Measurements from ENCODE around the gene TBC1D9. TPM values are rescaled to one million over a fixed set of nuclear protein-coding genes. Genes with fewer than 3 reads are reported as not detected.

The TBC1D9 gene
- total and polyA plus RNA-seq, 7 donors: 5.4 to 10.2 (median 8.2) TPM

DNA sequence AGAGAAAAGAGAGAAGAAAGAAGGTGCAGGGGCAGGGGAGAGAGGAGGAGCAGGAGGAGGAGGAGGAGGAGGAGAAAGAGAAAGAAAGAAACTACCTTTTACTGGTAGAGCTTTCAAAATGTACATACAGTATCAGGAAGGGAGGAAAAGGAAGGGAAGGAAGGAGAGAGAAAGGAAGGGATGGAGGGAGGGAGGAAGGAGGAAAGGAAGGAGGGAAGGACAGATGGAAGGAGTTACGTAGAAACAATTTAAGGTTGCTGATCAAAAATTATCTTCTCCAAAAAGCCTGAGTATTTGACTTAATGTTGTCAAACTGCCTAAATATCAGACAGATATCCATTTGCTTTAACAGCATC is 13.4 kb downstream of the TBC1D9 start:
- Histone ChIP-seq H3K27ac (no peak overlapping the region), H3K4me1 (peaks cover 0 to 16% (median 2%) of the 10 kb centered on the region in 4 donors), H3K9me3 (no peaks in the 10 kb centered on the region), H3K27me3 (no peaks in the 10 kb centered on the region), H3K36me3 (no peaks in the 10 kb centered on the region), H3K4me3 (no peak overlapping the region)
- no peak for DNase-seq
- TF ChIP-seq POLR2A (IDR thresholded peaks at IDR 0.05) (no peak), EP300 (IDR thresholded peaks at IDR 0.05) (no peak), POLR2AphosphoS5 (IDR thresholded peaks at IDR 0.05) (no peak), CTCF (IDR thresholded peaks at IDR 0.05) (no peak)
- 84 to 85% methylated on average over 1 of the region's 1 CpG for WGBS, 2 donors
- intact Hi-C loops (cut with DNase I): no loop called here

DNA sequence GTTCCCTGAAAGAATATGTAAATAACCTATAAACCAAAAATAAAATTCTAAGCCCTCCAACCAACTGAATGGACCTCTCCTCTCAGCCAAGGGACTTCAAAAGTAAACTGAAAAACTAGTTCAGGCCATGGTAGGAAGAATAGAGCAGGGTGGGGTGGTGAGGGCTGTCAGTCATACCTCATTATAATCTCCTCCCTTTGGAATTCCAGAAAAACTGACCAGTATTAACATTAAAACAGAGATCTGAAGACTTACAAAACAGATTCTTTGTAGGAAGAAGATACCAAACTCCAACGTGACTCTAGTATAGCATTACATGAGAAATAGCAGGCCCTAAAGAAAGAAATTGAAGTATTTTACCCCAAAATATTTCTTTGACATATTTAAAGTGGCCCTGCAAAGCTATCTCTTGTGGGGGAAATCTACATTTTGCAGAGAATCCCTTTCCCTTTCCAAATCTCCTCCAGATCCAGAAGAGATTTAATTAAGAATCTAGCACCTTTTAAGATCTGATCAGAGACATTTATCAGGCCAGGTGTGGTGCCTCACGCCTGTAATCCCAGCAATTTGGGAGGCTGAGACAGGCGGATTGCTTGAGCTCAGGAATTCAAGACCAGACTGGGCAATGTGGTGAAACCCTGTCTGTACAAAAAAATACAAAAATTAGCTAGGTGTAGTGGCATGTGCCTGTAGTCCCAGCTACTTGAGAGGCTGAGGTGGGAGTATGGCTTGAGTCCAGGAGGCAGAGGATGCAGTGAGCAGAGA is 15.1 kb downstream of the TBC1D9 start:
- no peak for TF ChIP-seq POLR2A (IDR thresholded peaks at IDR 0.05)
- intact Hi-C loops (cut with DNase I): no loop called here
- 87 to 92% methylated on average over 3 of the region's 3 CpGs for WGBS, 2 donors
- Histone ChIP-seq H3K9me3 (no peaks in the 10 kb centered on the region), H3K4me1 (peaks cover 0 to 16% (median 2%) of the 10 kb centered on the region in 4 donors), H3K4me3 (no peak overlapping the region), H3K27ac (no peak overlapping the region), H3K27me3 (no peaks in the 10 kb centered on the region), H3K36me3 (no peaks in the 10 kb centered on the region)
- no peak for DNase-seq

DNA sequence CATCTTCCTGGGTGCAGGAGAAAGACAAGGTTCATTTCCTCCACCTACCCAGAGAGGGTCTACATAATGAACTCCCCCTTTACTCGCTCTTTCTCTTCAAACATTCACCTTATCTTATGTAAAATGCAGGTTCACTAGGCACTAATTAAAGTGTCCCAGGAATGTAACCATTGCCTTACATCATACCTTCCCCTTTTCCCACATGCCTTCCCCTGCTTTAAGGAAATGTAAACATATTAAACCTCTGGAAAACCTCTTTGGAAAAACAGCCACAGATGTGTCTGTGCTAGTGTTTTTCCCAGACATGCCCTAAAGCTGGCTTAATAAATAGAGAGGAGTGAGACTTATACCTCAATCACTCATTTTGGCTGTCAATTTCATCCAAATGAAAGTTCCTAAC is 15.8 kb downstream of the TBC1D9 start:
- no peak for TF ChIP-seq CTCF (IDR thresholded peaks at IDR 0.05)
- TF ChIP-seq POLR2AphosphoS5 (IDR thresholded peaks at IDR 0.05): no peak
- no peak for TF ChIP-seq POLR2A (IDR thresholded peaks at IDR 0.05)
- no peak for TF ChIP-seq EP300 (IDR thresholded peaks at IDR 0.05)
- peaks cover 0 to 16% (median 2%) of the 10 kb centered on the region in 4 donors for H3K4me1 ChIP-seq
- no peak overlapping the region for H3K27ac ChIP-seq
- H3K36me3 ChIP-seq: no peaks in the 10 kb centered on the region
- H3K9me3 ChIP-seq: no peaks in the 10 kb centered on the region
- no peaks in the 10 kb centered on the region for H3K27me3 ChIP-seq
- DNase-seq: no peak
- H3K4me3 ChIP-seq: no peak overlapping the region
- intact Hi-C loops (cut with DNase I): no loop called here
- 83 to 92% methylated on average over 1 of the region's 1 CpG for WGBS, 2 donors

DNA sequence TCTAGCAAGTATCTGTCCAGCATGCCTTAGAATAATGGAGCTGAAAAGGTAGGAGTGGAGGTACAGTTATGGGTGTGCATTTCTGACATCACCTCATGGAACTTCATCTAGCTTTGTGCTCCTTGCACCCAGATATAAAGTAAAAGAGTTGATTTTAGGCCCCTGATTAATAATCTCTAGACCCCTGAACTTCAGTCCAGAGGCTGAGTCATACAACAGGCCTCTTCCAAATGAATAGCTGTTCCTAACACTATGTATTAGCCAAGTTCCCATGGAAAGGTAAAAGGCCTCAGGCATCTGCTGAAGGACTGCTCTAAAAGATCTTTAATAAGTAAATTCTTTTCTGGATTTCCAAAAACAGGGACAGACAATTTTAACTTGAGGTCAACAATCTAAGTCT is 16.2 kb downstream of the TBC1D9 start:
- Histone ChIP-seq H3K27ac (no peak overlapping the region), H3K9me3 (no peaks in the 10 kb centered on the region), H3K4me1 (peaks cover 0 to 16% (median 2%) of the 10 kb centered on the region in 4 donors), H3K27me3 (no peaks in the 10 kb centered on the region), H3K4me3 (no peak overlapping the region), H3K36me3 (no peaks in the 10 kb centered on the region)
- no peak for TF ChIP-seq EP300 (IDR thresholded peaks at IDR 0.05)
- no peak for DNase-seq
- intact Hi-C loops (cut with DNase I): no loop called here

DNA sequence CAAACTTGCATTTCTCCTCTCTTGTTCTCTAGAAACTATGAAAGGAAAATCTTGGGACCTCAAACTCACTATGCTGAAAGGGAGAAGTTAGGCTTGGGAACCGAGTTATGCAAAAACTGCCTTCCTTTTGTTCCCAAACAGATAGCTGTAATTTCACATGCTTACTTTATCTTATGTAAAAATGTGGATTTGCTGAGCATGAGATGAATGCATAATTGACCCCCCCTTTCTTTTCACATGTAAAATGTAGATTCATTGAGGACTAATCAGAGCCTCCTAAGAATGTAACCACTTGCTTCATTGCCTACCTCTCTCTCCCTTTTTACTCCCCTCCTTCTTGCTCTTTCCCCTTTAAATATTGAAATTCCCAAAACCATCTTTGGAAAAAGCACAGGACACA is 18.0 kb downstream of the TBC1D9 start:
- Histone ChIP-seq H3K27me3 (no peaks in the 10 kb centered on the region), H3K9me3 (no peaks in the 10 kb centered on the region), H3K4me3 (no peak overlapping the region), H3K27ac (no peak overlapping the region), H3K36me3 (no peaks in the 10 kb centered on the region), H3K4me1 (peaks cover 0 to 10% (median 0%) of the 10 kb centered on the region in 4 donors)
- DNase-seq: no peak
- no peak for TF ChIP-seq POLR2A (IDR thresholded peaks at IDR 0.05)
- TF ChIP-seq EP300 (IDR thresholded peaks at IDR 0.05): no peak
- TF ChIP-seq CTCF (IDR thresholded peaks at IDR 0.05): no peak
- no peak for TF ChIP-seq POLR2AphosphoS5 (IDR thresholded peaks at IDR 0.05)
- intact Hi-C loops (cut with DNase I): no loop called here
- WGBS, 2 donors: 73 to 76% methylated on average over 1 of the region's 1 CpG

Data from sigmoid colon (tissue), 7 donors.